GM12874 (cell line): ENCODE data around the gene RCN2.

Source experiments
- CTCF ChIP-seq: IDR thresholded peaks from 2 replicates; pipeline ENCODE4 v1.5.1; 2011; ENCODE audit warnings: low read depth, mild to moderate bottlenecking, control low read depth, low read length, moderate library complexity; ENCODE audit not compliant: insufficient read depth

Gene RCN2

GRCh38 chr15:76931397-76932134 lies at the start of gene RCN2:
RCN2 (plus strand) TSS chr15:76931749; CDS start chr15:76931842, 93 bp downstream.
- no peak for TF ChIP-seq CTCF

- no peak for TF ChIP-seq CTCF
Observed at GRCh38 chr15:76885212-76885611, 46.3 kb upstream of the RCN2 start.

GRCh38 chr15:76894174-76894573 lies 37.4 kb upstream of the RCN2 start:
- no peak for TF ChIP-seq CTCF

- no peak for TF ChIP-seq CTCF
Observed at GRCh38 chr15:76898102-76898501, 33.4 kb upstream of the RCN2 start.

- no peak for TF ChIP-seq CTCF
Observed at GRCh38 chr15:76901965-76902364, 29.6 kb upstream of the RCN2 start.

- peak; percentile 29; the same call in 1 of the 2 replicates for TF ChIP-seq CTCF
Observed at GRCh38 chr15:76903251-76903681, 28.3 kb upstream of the RCN2 start.

- TF ChIP-seq CTCF: no peak
Observed at GRCh38 chr15:76904461-76905012, 27.0 kb upstream of the RCN2 start.
